H1 (cell line): ENCODE results near the gene SMARCE1. TPM values are rescaled to one million over a fixed set of nuclear protein-coding genes. Genes with fewer than 3 reads are reported as not detected.

Experiments used
- CHD7 ChIP-seq: fragments of 300-600 bp; sonication (generic); IDR thresholded peaks from 2 replicates; pipeline ENCODE4 v1.7.1; 2012; ENCODE audit warnings: low read length, moderate library complexity, mild to moderate bottlenecking, inconsistent platforms; ENCODE audit not compliant: insufficient replicate concordance
- polyA plus RNA-seq, 7 experiments: library from polyadenylated mRNA; depleted of rRNA in 3 of 7; stranded (reverse) in 5 of 7; unstranded in 2 of 7; fragments of >200 nt in 5 of 7; fragments of 200-250 nt in 2 of 7; gene quantifications; 1 replicate in 5 of 7; 2 replicates in 1 of 7; 4 replicates in 1 of 7; pipeline versions ENCODE4 v1.2.1 to v1.2.3, GENCODE V29; 2011 to 2013; ENCODE audit warnings: missing spikeins in 2 of 7, mixed read lengths in 2 of 7
- total RNA-seq: library from RNA; stranded (reverse); fragmentation: NEBNext Ultra II Directional; extraction: Animal tissue kit (Norgen Biotek cat#: 25700); gene quantifications from 2 replicates; pipeline ENCODE4 v1.2.1, GENCODE V29; 2021

The SMARCE1 gene
- total and polyA plus RNA-seq, 2 of the 8 experiments (the other 6 are each of a cell fraction or from before 2014, with no cell fraction given): 30.7 to 131 TPM

GRCh38 chr17:40694584-40694983, 47.0 kb upstream of the SMARCE1 start (continued):
- no peak for TF ChIP-seq CHD7
